Upper lobe of left lung (tissue), 4 donors: Measurements from ENCODE around the gene MAN2A1.

Experiments
- POLR2A ChIP-seq, 4 donors: fragments of 450-650 bp; IDR thresholded peaks; one replicate each; pipeline ENCODE4 v1.5.1; 2016 to 2017; ENCODE audit warnings: antibody characterized with exemption in 4 of 4, mild to moderate bottlenecking in 2 of 4
- TF ChIP-seq, protein P1 (sequence below), 6 experiments: fragments of 450-650 bp in 4 of 6; fragments of 200-600 bp in 2 of 6; sonication (generic) in 2 of 6; IDR thresholded peaks; one replicate each; pipeline ENCODE4 v1.5.1; 2016 to 2019; ENCODE audit warnings: antibody characterized with exemption in 6 of 6

DNA sequence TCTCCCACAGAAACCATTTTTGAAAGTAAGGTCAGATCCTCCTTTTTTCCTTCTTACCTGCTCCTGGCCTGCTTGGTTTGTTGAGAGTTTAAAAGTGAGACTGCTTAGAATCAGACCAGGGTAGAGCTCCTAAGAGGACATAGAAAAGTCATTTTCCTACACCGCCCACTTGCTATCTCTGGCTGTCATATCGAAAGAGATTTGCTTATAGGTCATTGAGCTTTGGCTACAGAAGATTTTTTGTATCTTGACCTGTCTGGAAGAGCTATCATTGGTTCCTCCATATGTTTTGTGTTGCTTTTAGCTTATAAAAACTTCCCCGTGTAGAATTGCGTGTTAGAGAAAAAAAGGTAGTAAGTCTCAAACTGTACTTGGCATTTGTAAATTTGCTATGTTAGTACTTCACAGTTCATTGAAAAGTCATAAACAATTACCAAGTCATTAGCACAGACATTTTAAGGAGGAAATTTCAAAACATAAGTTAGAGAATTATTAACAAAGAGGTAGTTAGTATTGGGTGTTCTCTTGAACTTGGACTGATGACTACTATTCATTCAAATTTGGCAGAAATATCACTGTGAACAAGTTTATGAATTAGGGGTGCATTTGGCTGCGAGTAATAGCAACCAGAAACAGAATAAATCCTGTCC is 96.6 kb downstream of the MAN2A1 start:
- TF ChIP-seq, protein P1, sequence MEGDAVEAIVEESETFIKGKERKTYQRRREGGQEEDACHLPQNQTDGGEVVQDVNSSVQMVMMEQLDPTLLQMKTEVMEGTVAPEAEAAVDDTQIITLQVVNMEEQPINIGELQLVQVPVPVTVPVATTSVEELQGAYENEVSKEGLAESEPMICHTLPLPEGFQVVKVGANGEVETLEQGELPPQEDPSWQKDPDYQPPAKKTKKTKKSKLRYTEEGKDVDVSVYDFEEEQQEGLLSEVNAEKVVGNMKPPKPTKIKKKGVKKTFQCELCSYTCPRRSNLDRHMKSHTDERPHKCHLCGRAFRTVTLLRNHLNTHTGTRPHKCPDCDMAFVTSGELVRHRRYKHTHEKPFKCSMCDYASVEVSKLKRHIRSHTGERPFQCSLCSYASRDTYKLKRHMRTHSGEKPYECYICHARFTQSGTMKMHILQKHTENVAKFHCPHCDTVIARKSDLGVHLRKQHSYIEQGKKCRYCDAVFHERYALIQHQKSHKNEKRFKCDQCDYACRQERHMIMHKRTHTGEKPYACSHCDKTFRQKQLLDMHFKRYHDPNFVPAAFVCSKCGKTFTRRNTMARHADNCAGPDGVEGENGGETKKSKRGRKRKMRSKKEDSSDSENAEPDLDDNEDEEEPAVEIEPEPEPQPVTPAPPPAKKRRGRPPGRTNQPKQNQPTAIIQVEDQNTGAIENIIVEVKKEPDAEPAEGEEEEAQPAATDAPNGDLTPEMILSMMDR (IDR thresholded peaks at IDR 0.05) = no peak
- no peak for TF ChIP-seq POLR2A (IDR thresholded peaks at IDR 0.05)
